ENCODE data around the gene ATF2. TPM values are rescaled to one million over a fixed set of nuclear protein-coding genes. Genes with fewer than 3 reads are reported as not detected.

The ATF2 gene
- total and polyA plus RNA-seq, 2 of the 13 experiments (the other 11 are each of a cell fraction or from before 2014, with no cell fraction given) = 91.6 to 95.1 TPM

DNA sequence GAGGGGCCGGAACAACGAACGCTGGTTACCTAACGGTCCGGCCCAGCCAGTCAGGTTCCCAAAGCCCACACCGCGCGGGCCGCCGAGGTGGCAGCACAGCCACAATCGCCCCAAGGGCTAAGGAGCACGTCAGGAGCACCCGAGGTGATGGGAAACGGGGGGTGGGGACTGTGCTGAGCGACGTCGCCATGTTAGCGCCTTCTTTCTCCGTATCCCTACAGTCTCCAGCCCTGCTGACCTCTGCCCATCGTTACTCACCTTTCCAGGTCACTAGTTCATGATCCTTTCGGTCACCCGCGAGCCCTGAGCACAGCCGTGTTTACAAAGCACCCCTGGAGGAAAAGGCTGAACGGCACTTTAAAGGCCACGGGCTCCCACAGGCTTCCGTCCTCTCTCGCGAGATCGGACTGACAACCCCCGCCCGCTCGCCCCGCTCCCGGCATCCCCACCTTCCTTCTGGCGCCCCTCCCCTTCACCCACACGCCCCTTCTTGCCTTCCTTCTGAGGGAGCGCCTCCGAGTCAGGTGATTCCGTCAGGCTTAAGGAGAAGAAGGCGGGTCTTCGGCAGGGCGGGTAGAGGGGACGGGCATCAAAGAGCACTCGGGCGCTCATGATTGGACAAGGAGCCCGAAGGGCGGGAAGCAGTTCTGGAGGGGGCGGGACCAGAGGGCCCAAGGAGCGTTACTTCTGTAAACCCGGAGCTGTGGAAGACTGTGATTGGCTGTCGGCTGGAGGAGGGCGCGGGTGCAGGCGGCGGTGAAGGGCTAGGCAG, at the start of gene ATF2 (continued):
- TF ChIP-seq ZNF674 (CRISPR knock-in tag; IDR thresholded peaks at IDR 0.05; ENCODE audit: low read depth) (no peak), HCFC1 (IDR thresholded peaks at IDR 0.05; ENCODE audit: low read depth, low read length) (no peak; the same call in 1 of the 2 replicates), ZNF580 (CRISPR knock-in tag; IDR thresholded peaks at IDR 0.05; ENCODE audit: borderline replicate concordance, low read depth) (no peak; the same call in 1 of the 2 replicates), ZNF563 (CRISPR knock-in tag; IDR thresholded peaks at IDR 0.05) (peak; percentile 93), SMC3 (IDR thresholded peaks at IDR 0.05; ENCODE audit: low read length) (no peak), TEAD3 (CRISPR knock-in tag; optimal IDR thresholded peaks at IDR 0.05; ENCODE audit: borderline replicate concordance) (peak; percentile 74), ZNF800 (CRISPR knock-in tag; IDR thresholded peaks at IDR 0.05) (no peak), CREBL2 (CRISPR knock-in tag; IDR thresholded peaks at IDR 0.05; ENCODE audit: borderline replicate concordance) (peak; percentile 71; the same call in 1 of the 2 replicates), SIN3A (IDR thresholded peaks at IDR 0.05; ENCODE audit: borderline replicate concordance, low read depth, low read length) (peak; percentile 89), ZNF296 (CRISPR knock-in tag; conservative IDR thresholded peaks at IDR 0.05) (peak; percentile 63; the same call in 1 of the 2 replicates), KLF6 (CRISPR knock-in tag; IDR thresholded peaks at IDR 0.05) (peak; percentile 38), ZFYVE20 (CRISPR knock-in tag; IDR thresholded peaks at IDR 0.05; ENCODE audit: borderline replicate concordance, low read depth) (no peak), ZFP1 (CRISPR knock-in tag; IDR thresholded peaks at IDR 0.05) (0 out of 2 replicates have a peak, but pooled peaks have one; percentile 33), MBD4 (IDR thresholded peaks at IDR 0.05; ENCODE audit: borderline replicate concordance, low read length) (no peak), NRL (CRISPR knock-in tag; IDR thresholded peaks at IDR 0.05; ENCODE audit: borderline replicate concordance) (no peak; the same call in 1 of the 2 replicates)
- TF ChIP-seq, protein P1, sequence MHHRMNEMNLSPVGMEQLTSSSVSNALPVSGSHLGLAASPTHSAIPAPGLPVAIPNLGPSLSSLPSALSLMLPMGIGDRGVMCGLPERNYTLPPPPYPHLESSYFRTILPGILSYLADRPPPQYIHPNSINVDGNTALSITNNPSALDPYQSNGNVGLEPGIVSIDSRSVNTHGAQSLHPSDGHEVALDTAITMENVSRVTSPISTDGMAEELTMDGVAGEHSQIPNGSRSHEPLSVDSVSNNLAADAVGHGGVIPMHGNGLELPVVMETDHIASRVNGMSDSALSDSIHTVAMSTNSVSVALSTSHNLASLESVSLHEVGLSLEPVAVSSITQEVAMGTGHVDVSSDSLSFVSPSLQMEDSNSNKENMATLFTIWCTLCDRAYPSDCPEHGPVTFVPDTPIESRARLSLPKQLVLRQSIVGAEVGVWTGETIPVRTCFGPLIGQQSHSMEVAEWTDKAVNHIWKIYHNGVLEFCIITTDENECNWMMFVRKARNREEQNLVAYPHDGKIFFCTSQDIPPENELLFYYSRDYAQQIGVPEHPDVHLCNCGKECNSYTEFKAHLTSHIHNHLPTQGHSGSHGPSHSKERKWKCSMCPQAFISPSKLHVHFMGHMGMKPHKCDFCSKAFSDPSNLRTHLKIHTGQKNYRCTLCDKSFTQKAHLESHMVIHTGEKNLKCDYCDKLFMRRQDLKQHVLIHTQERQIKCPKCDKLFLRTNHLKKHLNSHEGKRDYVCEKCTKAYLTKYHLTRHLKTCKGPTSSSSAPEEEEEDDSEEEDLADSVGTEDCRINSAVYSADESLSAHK (CRISPR knock-in tag; IDR thresholded peaks at IDR 0.05; ENCODE audit: borderline replicate concordance) = no peak
- TF ChIP-seq, protein P2, sequence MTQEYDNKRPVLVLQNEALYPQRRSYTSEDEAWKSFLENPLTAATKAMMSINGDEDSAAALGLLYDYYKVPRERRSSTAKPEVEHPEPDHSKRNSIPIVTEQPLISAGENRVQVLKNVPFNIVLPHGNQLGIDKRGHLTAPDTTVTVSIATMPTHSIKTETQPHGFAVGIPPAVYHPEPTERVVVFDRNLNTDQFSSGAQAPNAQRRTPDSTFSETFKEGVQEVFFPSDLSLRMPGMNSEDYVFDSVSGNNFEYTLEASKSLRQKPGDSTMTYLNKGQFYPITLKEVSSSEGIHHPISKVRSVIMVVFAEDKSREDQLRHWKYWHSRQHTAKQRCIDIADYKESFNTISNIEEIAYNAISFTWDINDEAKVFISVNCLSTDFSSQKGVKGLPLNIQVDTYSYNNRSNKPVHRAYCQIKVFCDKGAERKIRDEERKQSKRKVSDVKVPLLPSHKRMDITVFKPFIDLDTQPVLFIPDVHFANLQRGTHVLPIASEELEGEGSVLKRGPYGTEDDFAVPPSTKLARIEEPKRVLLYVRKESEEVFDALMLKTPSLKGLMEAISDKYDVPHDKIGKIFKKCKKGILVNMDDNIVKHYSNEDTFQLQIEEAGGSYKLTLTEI (CRISPR knock-in tag; conservative IDR thresholded peaks at IDR 0.05) = no peak
- TF ChIP-seq, protein P3, sequence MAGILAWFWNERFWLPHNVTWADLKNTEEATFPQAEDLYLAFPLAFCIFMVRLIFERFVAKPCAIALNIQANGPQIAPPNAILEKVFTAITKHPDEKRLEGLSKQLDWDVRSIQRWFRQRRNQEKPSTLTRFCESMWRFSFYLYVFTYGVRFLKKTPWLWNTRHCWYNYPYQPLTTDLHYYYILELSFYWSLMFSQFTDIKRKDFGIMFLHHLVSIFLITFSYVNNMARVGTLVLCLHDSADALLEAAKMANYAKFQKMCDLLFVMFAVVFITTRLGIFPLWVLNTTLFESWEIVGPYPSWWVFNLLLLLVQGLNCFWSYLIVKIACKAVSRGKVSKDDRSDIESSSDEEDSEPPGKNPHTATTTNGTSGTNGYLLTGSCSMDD (CRISPR knock-in tag; IDR thresholded peaks at IDR 0.05) = 0 out of 2 replicates have a peak, but pooled peaks have one; percentile 67

Measured in HepG2 (cell line).